GM23338 (cell line): ENCODE measurements around the gene KCTD7. TPM values are rescaled to one million over a fixed set of nuclear protein-coding genes. Genes with fewer than 3 reads are reported as not detected.

Experiments
- ATAC-seq: fragments of 200-7000 bp; cut with Tn5 transposase; 3 replicates; pipeline ENCODE4 v1.9.1; 2020
- DNase-seq: peaks from one replicate; pipeline ENCODE4 v3.0.0-alpha.2; 2015; ENCODE audit warnings: low spot score
- H2AFZ ChIP-seq: fragments of 200-600 bp; sonication (generic); 2 replicates; pipeline ENCODE4 v1.8.0; 2016; ENCODE audit warnings: antibody characterized with exemption, mild to moderate bottlenecking, moderate library complexity
- H3F3A ChIP-seq: fragments of 200-600 bp; sonication (generic); replicated peaks from 2 replicates; pipeline ENCODE4 v1.8.0; 2017; ENCODE audit warnings: antibody characterized with exemption, mixed run types, low read depth
- H3K27ac ChIP-seq: fragments of 200-600 bp; sonication (generic); 2 replicates; pipeline ENCODE4 v1.6.1; 2016; ENCODE audit warnings: low read depth
- H3K27me3 ChIP-seq: fragments of 200-600 bp; sonication (generic); 2 replicates; pipeline ENCODE4 v1.8.0; 2016; ENCODE audit warnings: mild to moderate bottlenecking, mixed run types, moderate library complexity; ENCODE audit not compliant: insufficient read depth
- H3K36me3 ChIP-seq: fragments of 200-600 bp; sonication (generic); 2 replicates; pipeline ENCODE4 v1.8.0; 2016; ENCODE audit warnings: mild to moderate bottlenecking; ENCODE audit not compliant: insufficient read depth
- H3K4me1 ChIP-seq: fragments of 200-600 bp; sonication (generic); 2 replicates; pipeline ENCODE4 v1.8.0; 2016; ENCODE audit warnings: mild to moderate bottlenecking, moderate library complexity; ENCODE audit not compliant: insufficient read depth
- H3K4me2 ChIP-seq: fragments of 200-600 bp; sonication (generic); 2 replicates; pipeline ENCODE4 v1.7.1; 2017; ENCODE audit warnings: mixed run types
- H3K4me3 ChIP-seq: fragments of 200-600 bp; sonication (generic); 2 replicates; pipeline ENCODE4 v1.6.1; 2016; ENCODE audit warnings: mixed run types
- H3K79me2 ChIP-seq: fragments of 200-600 bp; sonication (generic); replicated peaks from 2 replicates; pipeline ENCODE4 v1.8.0; 2017; ENCODE audit warnings: mild to moderate bottlenecking; ENCODE audit not compliant: insufficient read depth
- H3K9me2 ChIP-seq: fragments of 200-600 bp; sonication (generic); 2 replicates; pipeline ENCODE4 v1.8.0; 2017; ENCODE audit not compliant: insufficient read depth
- H4K20me1 ChIP-seq: fragments of 200-600 bp; sonication (generic); replicated peaks from 2 replicates; pipeline ENCODE4 v1.8.0; 2017; ENCODE audit warnings: mild to moderate bottlenecking; ENCODE audit not compliant: insufficient read depth
- H3K27ac Mint-ChIP-seq: 2 replicates; pipeline ENCODE4 v1.8.0; 2020; ENCODE audit warnings: inconsistent platforms, mild to moderate bottlenecking, moderate library complexity, mixed read lengths
- H3K27me3 Mint-ChIP-seq: 3 replicates; pipeline ENCODE4 v1.8.0; 2022; ENCODE audit warnings: low read depth, mild to moderate bottlenecking, moderate library complexity, mixed read lengths, inconsistent platforms; ENCODE audit not compliant: insufficient read depth, poor library complexity
- H3K36me3 Mint-ChIP-seq: 3 replicates; pipeline ENCODE4 v1.8.0; 2021; ENCODE audit warnings: low read depth, mild to moderate bottlenecking, inconsistent platforms, moderate library complexity, mixed read lengths
- H3K4me1 Mint-ChIP-seq: 3 replicates; pipeline ENCODE4 v1.8.0; 2020; ENCODE audit warnings: mild to moderate bottlenecking, inconsistent platforms, mixed read lengths
- H3K4me3 Mint-ChIP-seq: 3 replicates; pipeline ENCODE4 v1.8.0; 2021; ENCODE audit warnings: moderate library complexity, mild to moderate bottlenecking, inconsistent platforms, mixed read lengths
- H3K9me3 Mint-ChIP-seq: 3 replicates; pipeline ENCODE4 v1.8.0; 2020; ENCODE audit warnings: moderate library complexity, mild to moderate bottlenecking, inconsistent platforms, mixed read lengths
- CREB1 ChIP-seq: fragments of 250-450 bp; sonication (Bioruptor Pico); IDR thresholded peaks from 2 replicates; pipeline ENCODE4 v1.5.0; 2020; ENCODE audit warnings: low read depth, mild to moderate bottlenecking, moderate library complexity
- EZH2 ChIP-seq: fragments of 200-600 bp; sonication (generic); IDR thresholded peaks from one replicate; pipeline ENCODE4 v1.8.0; 2017; ENCODE audit warnings: antibody characterized with exemption, mild to moderate bottlenecking, low read depth; ENCODE audit not compliant: unreplicated experiment
- EZH2phosphoT487 ChIP-seq: fragments of 200-600 bp; sonication (generic); IDR thresholded peaks from one replicate; pipeline ENCODE4 v1.8.1; 2018; ENCODE audit warnings: antibody characterized with exemption; ENCODE audit not compliant: unreplicated experiment
- JUNB ChIP-seq: IDR thresholded peaks from one replicate; pipeline ENCODE4 v1.6.1; 2016; ENCODE audit warnings: antibody characterized with exemption; ENCODE audit not compliant: unreplicated experiment
- NANOG ChIP-seq: IDR thresholded peaks from 2 replicates; pipeline ENCODE4 v1.6.1; 2016; ENCODE audit warnings: antibody characterized with exemption, borderline replicate concordance
- POLR2AphosphoS5 ChIP-seq: IDR thresholded peaks from 2 replicates; pipeline ENCODE4 v1.6.1; 2016; ENCODE audit warnings: antibody characterized with exemption, low read depth
- STAT1 ChIP-seq: IDR thresholded peaks from one replicate; pipeline ENCODE4 v1.6.1; 2016; ENCODE audit warnings: antibody characterized with exemption; ENCODE audit not compliant: unreplicated experiment
- ZNF114 ChIP-seq: fragments of 250-450 bp; sonication (Bioruptor Pico); IDR thresholded peaks from 2 replicates; pipeline ENCODE4 v1.5.0; 2020; ENCODE audit warnings: mild to moderate bottlenecking, moderate library complexity
- ZNF331 ChIP-seq: fragments of 250-450 bp; sonication (Bioruptor Pico); IDR thresholded peaks from 2 replicates; pipeline ENCODE4 v1.5.0; 2020; ENCODE audit warnings: low read depth, mild to moderate bottlenecking, moderate library complexity
- polyA plus RNA-seq: library from polyadenylated mRNA; unstranded; fragments of >200 nt; fragmentation: Nextera tagmentation; extraction: Ambion mirVana; gene quantifications from 2 replicates; pipeline ENCODE4 v1.2.1, GENCODE V29; 2016
- total RNA-seq: library from RNA; depleted of rRNA; stranded (reverse); fragments of >200 nt; shearing (Covaris generic); gene quantifications from 2 replicates; pipeline ENCODE4 v1.2.3, GENCODE V29; 2014
- TF ChIP-seq, protein P1 (sequence below), 2 experiments: fragments of 200-600 bp in 1 of 2; sonication (generic) in 1 of 2; conservative IDR thresholded peaks; 2 replicates each; pipeline versions ENCODE4 v1.5.1 to v1.6.1; 2016 to 2017; ENCODE audit warnings: antibody characterized with exemption in 2 of 2, low read depth in 2 of 2, mild to moderate bottlenecking in 2 of 2, moderate library complexity in 1 of 2
- TF ChIP-seq, protein P2 (sequence below): fragments of 250-450 bp; sonication (Bioruptor Pico); IDR thresholded peaks from 2 replicates; pipeline ENCODE4 v1.5.0; 2020; ENCODE audit warnings: mild to moderate bottlenecking, moderate library complexity
- TF ChIP-seq, protein P3 (sequence below): IDR thresholded peaks from 2 replicates; pipeline ENCODE4 v1.6.1; 2016; ENCODE audit warnings: antibody characterized with exemption
- TF ChIP-seq, protein P4 (sequence below): IDR thresholded peaks from one replicate; pipeline ENCODE4 v1.6.1; 2018; ENCODE audit warnings: antibody characterized with exemption; ENCODE audit not compliant: unreplicated experiment

Gene KCTD7
- total and polyA plus RNA-seq, 2 experiments from 2014 or later, result 3.7 to 21.0 TPM

DNA sequence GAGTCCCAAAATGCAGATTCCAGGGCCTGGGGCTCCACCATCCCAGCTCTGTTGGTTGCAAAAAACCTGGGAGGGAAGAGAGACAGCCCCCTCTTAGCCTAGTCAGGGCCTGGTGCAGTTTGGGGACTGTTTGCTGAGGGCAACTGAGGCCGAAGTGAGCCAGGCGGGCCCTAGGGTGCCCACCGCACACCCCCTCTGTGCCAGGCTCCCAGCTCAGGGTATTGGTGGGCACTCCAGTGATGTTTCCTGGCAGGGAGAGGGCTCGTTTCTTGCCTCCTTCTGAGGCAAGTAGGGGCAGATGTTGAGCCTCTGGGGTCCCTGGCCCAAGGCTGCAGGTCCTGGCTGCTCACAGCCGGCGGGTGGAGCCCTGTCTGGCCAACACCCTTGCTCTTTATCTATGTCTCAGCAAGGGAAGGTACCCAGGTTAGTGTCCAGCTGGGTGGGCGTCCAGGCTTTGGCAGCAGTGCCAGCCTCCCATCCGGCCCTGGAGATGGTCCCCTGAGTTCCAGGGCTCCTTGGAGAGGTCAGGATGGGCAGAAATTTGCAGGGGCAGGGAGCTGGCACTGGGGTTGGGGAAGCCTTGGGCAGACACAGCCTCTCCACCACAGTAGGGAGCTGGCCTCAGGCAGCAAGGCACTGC lies 37.8 kb downstream of the KCTD7 start:
- Histone ChIP-seq H3K4me3 (no peak overlapping the region), H3K27ac (no peak overlapping the region), H3K79me2 (peaks cover 30% of the 10 kb centered on the region), H2AFZ (no peak overlapping the region), H3K27me3 (no peaks in the 10 kb centered on the region), H3K9me2 (no peaks in the 10 kb centered on the region), H3F3A (0 out of 2 replicates have a peak, but pooled peaks cover 3% of the 10 kb centered on the region), H3K4me2 (no peak overlapping the region), H3K36me3 (0 out of 2 replicates have a peak, but pooled peaks cover 3% of the 10 kb centered on the region), H3K4me1 (no peaks in the 10 kb centered on the region), H4K20me1 (peaks cover 5% of the 10 kb centered on the region; the same call in 1 of the 2 replicates)
- peaks cover 22% of the 10 kb centered on the region for H3K36me3 Mint-ChIP-seq
- no peaks in the 10 kb centered on the region for H3K4me1 Mint-ChIP-seq
- TF ChIP-seq POLR2AphosphoS5, result no peak
- TF ChIP-seq JUNB, result no peak
- TF ChIP-seq, protein P1, sequence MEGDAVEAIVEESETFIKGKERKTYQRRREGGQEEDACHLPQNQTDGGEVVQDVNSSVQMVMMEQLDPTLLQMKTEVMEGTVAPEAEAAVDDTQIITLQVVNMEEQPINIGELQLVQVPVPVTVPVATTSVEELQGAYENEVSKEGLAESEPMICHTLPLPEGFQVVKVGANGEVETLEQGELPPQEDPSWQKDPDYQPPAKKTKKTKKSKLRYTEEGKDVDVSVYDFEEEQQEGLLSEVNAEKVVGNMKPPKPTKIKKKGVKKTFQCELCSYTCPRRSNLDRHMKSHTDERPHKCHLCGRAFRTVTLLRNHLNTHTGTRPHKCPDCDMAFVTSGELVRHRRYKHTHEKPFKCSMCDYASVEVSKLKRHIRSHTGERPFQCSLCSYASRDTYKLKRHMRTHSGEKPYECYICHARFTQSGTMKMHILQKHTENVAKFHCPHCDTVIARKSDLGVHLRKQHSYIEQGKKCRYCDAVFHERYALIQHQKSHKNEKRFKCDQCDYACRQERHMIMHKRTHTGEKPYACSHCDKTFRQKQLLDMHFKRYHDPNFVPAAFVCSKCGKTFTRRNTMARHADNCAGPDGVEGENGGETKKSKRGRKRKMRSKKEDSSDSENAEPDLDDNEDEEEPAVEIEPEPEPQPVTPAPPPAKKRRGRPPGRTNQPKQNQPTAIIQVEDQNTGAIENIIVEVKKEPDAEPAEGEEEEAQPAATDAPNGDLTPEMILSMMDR (conservative IDR thresholded peaks at IDR 0.05; ENCODE audit: low read depth in 2 of 2), result no peak
- TF ChIP-seq EZH2, result no peak
- no peak for TF ChIP-seq ZNF331 (CRISPR knock-in tag)
- no peak for TF ChIP-seq EZH2phosphoT487
- TF ChIP-seq, protein P2, sequence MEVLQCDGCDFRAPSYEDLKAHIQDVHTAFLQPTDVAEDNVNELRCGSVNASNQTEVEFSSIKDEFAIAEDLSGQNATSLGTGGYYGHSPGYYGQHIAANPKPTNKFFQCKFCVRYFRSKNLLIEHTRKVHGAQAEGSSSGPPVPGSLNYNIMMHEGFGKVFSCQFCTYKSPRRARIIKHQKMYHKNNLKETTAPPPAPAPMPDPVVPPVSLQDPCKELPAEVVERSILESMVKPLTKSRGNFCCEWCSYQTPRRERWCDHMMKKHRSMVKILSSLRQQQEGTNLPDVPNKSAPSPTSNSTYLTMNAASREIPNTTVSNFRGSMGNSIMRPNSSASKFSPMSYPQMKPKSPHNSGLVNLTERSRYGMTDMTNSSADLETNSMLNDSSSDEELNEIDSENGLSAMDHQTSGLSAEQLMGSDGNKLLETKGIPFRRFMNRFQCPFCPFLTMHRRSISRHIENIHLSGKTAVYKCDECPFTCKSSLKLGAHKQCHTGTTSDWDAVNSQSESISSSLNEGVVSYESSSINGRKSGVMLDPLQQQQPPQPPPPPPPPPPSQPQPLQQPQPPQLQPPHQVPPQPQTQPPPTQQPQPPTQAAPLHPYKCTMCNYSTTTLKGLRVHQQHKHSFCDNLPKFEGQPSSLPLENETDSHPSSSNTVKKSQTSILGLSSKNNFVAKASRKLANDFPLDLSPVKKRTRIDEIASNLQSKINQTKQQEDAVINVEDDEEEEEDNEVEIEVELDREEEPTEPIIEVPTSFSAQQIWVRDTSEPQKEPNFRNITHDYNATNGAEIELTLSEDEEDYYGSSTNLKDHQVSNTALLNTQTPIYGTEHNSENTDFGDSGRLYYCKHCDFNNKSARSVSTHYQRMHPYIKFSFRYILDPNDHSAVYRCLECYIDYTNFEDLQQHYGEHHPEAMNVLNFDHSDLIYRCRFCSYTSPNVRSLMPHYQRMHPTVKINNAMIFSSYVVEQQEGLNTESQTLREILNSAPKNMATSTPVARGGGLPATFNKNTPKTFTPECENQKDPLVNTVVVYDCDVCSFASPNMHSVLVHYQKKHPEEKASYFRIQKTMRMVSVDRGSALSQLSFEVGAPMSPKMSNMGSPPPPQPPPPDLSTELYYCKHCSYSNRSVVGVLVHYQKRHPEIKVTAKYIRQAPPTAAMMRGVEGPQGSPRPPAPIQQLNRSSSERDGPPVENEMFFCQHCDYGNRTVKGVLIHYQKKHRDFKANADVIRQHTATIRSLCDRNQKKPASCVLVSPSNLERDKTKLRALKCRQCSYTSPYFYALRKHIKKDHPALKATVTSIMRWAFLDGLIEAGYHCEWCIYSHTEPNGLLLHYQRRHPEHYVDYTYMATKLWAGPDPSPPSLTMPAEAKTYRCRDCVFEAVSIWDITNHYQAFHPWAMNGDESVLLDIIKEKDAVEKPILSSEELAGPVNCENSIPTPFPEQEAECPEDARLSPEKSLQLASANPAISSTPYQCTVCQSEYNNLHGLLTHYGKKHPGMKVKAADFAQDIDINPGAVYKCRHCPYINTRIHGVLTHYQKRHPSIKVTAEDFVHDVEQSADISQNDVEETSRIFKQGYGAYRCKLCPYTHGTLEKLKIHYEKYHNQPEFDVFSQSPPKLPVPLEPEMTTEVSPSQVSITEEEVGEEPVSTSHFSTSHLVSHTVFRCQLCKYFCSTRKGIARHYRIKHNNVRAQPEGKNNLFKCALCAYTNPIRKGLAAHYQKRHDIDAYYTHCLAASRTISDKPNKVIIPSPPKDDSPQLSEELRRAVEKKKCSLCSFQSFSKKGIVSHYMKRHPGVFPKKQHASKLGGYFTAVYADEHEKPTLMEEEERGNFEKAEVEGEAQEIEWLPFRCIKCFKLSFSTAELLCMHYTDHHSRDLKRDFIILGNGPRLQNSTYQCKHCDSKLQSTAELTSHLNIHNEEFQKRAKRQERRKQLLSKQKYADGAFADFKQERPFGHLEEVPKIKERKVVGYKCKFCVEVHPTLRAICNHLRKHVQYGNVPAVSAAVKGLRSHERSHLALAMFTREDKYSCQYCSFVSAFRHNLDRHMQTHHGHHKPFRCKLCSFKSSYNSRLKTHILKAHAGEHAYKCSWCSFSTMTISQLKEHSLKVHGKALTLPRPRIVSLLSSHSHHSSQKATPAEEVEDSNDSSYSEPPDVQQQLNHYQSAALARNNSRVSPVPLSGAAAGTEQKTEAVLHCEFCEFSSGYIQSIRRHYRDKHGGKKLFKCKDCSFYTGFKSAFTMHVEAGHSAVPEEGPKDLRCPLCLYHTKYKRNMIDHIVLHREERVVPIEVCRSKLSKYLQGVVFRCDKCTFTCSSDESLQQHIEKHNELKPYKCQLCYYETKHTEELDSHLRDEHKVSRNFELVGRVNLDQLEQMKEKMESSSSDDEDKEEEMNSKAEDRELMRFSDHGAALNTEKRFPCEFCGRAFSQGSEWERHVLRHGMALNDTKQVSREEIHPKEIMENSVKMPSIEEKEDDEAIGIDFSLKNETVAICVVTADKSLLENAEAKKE, result no peak
- no peak for TF ChIP-seq ZNF114 (CRISPR knock-in tag)
- no peak for TF ChIP-seq CREB1 (CRISPR knock-in tag)
- TF ChIP-seq, protein P3, sequence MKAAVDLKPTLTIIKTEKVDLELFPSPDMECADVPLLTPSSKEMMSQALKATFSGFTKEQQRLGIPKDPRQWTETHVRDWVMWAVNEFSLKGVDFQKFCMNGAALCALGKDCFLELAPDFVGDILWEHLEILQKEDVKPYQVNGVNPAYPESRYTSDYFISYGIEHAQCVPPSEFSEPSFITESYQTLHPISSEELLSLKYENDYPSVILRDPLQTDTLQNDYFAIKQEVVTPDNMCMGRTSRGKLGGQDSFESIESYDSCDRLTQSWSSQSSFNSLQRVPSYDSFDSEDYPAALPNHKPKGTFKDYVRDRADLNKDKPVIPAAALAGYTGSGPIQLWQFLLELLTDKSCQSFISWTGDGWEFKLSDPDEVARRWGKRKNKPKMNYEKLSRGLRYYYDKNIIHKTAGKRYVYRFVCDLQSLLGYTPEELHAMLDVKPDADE, result no peak
- no peak for TF ChIP-seq STAT1
- TF ChIP-seq, protein P4, sequence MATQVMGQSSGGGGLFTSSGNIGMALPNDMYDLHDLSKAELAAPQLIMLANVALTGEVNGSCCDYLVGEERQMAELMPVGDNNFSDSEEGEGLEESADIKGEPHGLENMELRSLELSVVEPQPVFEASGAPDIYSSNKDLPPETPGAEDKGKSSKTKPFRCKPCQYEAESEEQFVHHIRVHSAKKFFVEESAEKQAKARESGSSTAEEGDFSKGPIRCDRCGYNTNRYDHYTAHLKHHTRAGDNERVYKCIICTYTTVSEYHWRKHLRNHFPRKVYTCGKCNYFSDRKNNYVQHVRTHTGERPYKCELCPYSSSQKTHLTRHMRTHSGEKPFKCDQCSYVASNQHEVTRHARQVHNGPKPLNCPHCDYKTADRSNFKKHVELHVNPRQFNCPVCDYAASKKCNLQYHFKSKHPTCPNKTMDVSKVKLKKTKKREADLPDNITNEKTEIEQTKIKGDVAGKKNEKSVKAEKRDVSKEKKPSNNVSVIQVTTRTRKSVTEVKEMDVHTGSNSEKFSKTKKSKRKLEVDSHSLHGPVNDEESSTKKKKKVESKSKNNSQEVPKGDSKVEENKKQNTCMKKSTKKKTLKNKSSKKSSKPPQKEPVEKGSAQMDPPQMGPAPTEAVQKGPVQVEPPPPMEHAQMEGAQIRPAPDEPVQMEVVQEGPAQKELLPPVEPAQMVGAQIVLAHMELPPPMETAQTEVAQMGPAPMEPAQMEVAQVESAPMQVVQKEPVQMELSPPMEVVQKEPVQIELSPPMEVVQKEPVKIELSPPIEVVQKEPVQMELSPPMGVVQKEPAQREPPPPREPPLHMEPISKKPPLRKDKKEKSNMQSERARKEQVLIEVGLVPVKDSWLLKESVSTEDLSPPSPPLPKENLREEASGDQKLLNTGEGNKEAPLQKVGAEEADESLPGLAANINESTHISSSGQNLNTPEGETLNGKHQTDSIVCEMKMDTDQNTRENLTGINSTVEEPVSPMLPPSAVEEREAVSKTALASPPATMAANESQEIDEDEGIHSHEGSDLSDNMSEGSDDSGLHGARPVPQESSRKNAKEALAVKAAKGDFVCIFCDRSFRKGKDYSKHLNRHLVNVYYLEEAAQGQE, result no peak
- no peak for TF ChIP-seq NANOG
- peaks cover 11% of the 10 kb centered on the region for H3K9me3 Mint-ChIP-seq
- DNase-seq, result no peak
- no peak; the same call in 1 of the 3 replicates for ATAC-seq
- H3K27me3 Mint-ChIP-seq, result peaks cover 13% of the 10 kb centered on the region
- H3K27ac Mint-ChIP-seq, result no peak overlapping the region
- H3K4me3 Mint-ChIP-seq, result no peak overlapping the region
